AG04450 (cell line): ENCODE measurements around the gene CIRBP. TPM values are rescaled to one million over a fixed set of nuclear protein-coding genes. Genes with fewer than 3 reads are reported as not detected.
A peak's percentile ranks its signal among the peaks of the same experiment; 100 is the strongest.

Source experiments
- CTCF ChIA-PET: fragments of 300-600, 350-600 bp; formaldehyde crosslinking; extraction: SDS; loops from one replicate; lab custom pipeline; 2022; ENCODE audit warnings: antibody characterized with exemption, inconsistent platforms; lab: Charles Lee
- POLR2A ChIA-PET: fragments of 350-600 bp; formaldehyde crosslinking; extraction: SDS; loops from one replicate; lab custom pipeline; 2021; ENCODE audit warnings: antibody characterized with exemption, inconsistent platforms; lab: Yijun Ruan, JAX
- DNase-seq: peaks from one replicate; pipeline ENCODE4 v3.0.0-alpha.2; 2011; ENCODE audit warnings: low read depth, low spot score
- H3K27ac ChIP-seq: one replicate; pipeline ENCODE4 v1.5.1; 2012; ENCODE audit warnings: low read depth, low read length, control low read depth
- H3K27me3 ChIP-seq: one replicate; pipeline ENCODE4 v1.6.0; 2012; ENCODE audit warnings: low read length; ENCODE audit not compliant: control insufficient read depth, insufficient read depth
- H3K4me3 ChIP-seq: 2 replicates; pipeline ENCODE4 v1.5.1; 2011; ENCODE audit warnings: mild to moderate bottlenecking, low read depth, low read length, control low read depth
- H3K9me3 ChIP-seq: 2 replicates; pipeline ENCODE4 v1.5.1; 2012; ENCODE audit warnings: low read length; ENCODE audit not compliant: control insufficient read depth, insufficient read depth
- polyA plus RNA-seq: library from polyadenylated mRNA; depleted of rRNA; stranded (reverse); fragments of >200 nt; gene quantifications from 2 replicates; pipeline ENCODE4 v1.2.3, GENCODE V29; 2011
- TF ChIP-seq, protein P1 (sequence below): IDR thresholded peaks from 2 replicates; pipeline ENCODE4 v1.5.1; 2011; ENCODE audit warnings: low read depth, low read length, control low read depth, inconsistent platforms

Gene CIRBP
- polyA plus RNA-seq, 1 experiment = 269 TPM

DNA sequence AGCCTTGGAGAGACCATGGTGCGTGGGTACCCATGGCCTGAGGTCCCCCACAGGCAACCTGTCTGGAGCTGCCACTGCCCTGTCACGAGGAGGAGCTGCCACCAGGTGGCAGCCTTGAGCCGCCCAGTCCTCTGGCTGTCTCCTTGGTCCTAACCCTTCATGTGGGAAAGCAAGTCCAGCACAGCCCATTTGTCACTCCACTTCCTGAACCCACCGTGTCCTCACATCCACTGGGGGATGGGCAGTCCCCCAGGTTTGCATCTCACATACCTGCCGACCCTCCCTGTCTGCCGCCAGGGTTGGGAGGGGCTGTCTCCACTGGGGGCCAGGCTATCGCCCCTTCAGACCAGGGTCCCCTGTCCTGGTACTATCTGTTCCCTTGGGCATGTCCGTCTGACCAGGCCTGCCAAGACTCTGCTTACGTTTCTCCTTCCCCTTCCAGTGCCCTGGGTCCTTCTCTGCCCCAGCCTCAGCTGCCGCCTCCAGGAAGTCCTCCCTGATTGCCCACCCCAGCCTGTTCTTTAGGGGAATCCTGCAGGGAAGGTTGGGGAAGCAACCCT is 10.7 kb downstream of the CIRBP start:
- TF ChIP-seq, protein P1, sequence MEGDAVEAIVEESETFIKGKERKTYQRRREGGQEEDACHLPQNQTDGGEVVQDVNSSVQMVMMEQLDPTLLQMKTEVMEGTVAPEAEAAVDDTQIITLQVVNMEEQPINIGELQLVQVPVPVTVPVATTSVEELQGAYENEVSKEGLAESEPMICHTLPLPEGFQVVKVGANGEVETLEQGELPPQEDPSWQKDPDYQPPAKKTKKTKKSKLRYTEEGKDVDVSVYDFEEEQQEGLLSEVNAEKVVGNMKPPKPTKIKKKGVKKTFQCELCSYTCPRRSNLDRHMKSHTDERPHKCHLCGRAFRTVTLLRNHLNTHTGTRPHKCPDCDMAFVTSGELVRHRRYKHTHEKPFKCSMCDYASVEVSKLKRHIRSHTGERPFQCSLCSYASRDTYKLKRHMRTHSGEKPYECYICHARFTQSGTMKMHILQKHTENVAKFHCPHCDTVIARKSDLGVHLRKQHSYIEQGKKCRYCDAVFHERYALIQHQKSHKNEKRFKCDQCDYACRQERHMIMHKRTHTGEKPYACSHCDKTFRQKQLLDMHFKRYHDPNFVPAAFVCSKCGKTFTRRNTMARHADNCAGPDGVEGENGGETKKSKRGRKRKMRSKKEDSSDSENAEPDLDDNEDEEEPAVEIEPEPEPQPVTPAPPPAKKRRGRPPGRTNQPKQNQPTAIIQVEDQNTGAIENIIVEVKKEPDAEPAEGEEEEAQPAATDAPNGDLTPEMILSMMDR = peak; percentile 95
- ChIA-PET CTCF (interaction anchor here (0.9 to 2.2 kb wide), 3 partner anchors 36 to 103 kb away, joined by 3 to 11 read pairs (median 3); no protein-coding TSS in a partner anchor), POLR2A (interaction anchor here (1.2 to 1.6 kb wide), 2 partner anchors 11 to 75 kb away, joined by 3 to 13 read pairs; partner anchors contain the start of gene CIRBP)
- H3K27me3 ChIP-seq = peaks cover 22% of the 10 kb centered on the region
- DNase-seq = peak; percentile 73
- H3K27ac ChIP-seq = peak overlapping the region; percentile 31
- H3K9me3 ChIP-seq = peaks cover under 1% of the 10 kb centered on the region; the same call in 1 of the 2 replicates
- no peak overlapping the region for H3K4me3 ChIP-seq

DNA sequence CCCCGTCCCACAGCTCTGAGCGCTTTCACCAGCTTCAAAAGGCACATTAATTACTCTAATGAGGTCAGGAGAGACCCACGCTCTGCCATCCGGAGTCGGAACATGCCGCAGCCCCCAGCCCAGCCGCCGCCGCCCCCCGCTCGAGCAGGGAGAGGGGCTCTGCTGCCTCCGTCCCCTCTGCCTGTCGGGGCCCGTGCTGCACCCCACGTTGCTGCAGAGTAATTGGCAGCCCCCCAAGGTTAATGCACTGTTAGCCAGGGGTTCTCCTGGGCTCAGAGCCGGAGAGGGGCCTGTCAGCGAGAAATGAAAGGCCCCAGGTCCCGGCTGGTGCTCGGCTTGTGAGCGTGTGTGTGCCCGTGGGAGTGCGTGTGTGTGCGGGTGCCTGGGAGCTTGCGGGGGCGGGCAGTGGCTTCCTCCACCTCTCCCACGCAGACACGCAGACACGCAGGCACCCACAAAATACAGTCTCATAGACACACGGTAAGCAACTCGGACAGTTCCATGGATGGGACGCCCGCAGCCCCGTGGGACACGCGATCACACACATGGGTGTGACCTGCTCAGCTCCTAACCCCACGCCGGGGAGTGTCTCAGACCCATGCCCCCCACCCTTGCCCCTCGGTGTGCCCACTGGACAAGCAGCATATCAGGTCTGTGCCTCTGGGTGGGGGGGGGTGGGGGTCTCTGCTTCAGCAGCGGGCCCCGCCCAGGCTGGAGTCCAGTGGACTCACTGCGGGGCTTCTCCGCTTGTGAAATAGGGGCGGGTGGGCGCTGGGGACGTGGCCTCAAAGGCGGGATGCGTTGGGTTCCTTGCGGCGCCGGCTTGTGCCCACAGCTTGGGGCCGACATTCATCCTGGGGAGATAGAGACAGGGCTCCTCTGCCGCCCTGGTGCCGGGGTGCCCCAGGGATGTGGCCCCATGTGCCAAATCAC is 11.8 kb downstream of the CIRBP start:
- H3K27ac ChIP-seq = no peak overlapping the region
- no peaks in the 10 kb centered on the region; the same call in 1 of the 2 replicates for H3K9me3 ChIP-seq
- CTCF ChIA-PET = interaction anchor here (0.8 to 2.2 kb wide), 2 partner anchors 14 to 37 kb away, joined by 3 to 11 read pairs; no protein-coding TSS in a partner anchor
- POLR2A ChIA-PET = interaction anchor here (1.6 kb wide), 1 partner anchor 12 kb away, joined by 13 read pairs; the partner anchor contains the start of gene CIRBP
- peaks cover 27% of the 10 kb centered on the region for H3K27me3 ChIP-seq
- DNase-seq = no peak
- TF ChIP-seq, protein P1 = no peak
- H3K4me3 ChIP-seq = no peak overlapping the region

DNA sequence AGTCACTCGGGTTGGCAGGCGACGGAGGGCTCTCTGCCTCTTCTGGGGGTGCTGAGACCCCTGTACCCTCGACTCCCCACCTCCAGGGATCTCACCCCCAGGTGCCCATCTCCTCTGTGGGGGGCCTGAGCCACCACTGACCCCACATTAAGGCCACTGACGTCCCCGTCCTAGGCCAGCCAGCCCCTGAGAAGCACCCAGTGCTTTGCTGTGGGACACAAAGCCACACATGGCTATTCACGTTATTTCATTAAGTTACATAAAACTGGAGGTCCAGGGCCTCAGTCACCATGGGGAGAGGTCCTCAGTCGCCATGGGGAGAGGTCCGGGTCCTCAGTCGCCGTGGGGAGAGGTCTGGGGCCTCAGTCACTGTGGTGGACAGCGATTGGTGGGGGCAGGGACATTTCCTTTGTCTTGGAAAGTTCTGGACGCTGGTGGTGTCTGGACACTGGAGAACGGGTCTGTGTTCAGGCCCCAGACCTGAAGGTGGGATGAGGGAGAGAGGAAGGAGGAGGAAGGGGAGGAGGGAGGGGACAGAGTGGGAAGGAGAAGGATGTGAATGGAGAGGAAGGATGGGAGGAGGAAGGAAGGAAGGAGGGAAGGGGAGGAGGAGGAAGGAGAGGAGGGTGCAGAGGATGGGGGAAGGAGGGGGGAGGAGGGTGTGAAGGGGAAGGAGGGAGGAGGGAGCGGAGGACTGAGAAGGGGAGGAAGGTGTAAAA is 12.6 kb downstream of the CIRBP start:
- CTCF ChIA-PET = no interaction called here
- H3K27me3 ChIP-seq = peaks cover 32% of the 10 kb centered on the region
- POLR2A ChIA-PET = no interaction called here
- H3K4me3 ChIP-seq = no peak overlapping the region
- no peak for DNase-seq
- TF ChIP-seq, protein P1 = no peak
- no peaks in the 10 kb centered on the region; the same call in 1 of the 2 replicates for H3K9me3 ChIP-seq
- H3K27ac ChIP-seq = no peak overlapping the region

DNA sequence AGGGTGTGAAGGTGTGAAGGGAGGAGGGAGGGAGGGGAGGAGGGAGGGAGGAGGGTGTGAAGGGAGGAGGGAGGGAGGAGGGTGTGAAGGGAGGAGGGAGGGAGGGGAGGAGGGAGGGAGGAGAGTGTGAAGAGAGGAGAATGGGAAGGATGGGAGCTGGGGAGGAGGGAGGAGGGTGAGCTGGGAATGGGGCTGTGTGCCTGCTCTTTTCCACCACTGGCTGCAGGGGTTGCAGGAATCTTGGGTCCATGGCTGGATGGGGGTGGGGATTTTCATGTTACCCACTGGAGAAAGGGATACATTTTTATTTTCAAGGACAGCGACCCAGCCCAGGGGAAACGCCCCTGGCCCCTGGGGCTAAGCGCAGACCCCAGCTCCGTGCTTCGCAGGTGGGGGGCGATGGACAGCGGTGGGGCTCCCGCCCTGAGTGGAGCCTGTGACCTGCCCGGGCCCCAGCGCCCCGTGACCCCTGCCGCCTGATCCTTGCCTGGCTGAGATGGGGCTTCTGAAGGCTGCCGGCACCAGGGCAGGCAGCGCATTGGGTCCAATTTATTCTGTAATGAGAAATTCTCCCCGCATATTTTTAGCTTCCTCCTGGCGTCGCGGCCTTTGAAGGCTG is 13.6 kb downstream of the CIRBP start:
- CTCF ChIA-PET = no interaction called here
- no peak overlapping the region for H3K4me3 ChIP-seq
- DNase-seq = no peak
- peaks cover 42% of the 10 kb centered on the region for H3K27me3 ChIP-seq
- H3K9me3 ChIP-seq = no peaks in the 10 kb centered on the region; the same call in 1 of the 2 replicates
- POLR2A ChIA-PET = interaction anchor here (0.7 to 1.7 kb wide), 2 partner anchors 13 to 90 kb away, joined by 3 to 7 read pairs; partner anchors contain the start of gene CIRBP
- TF ChIP-seq, protein P1 = no peak
- H3K27ac ChIP-seq = peak overlapping the region; percentile 31
